GM19240 (cell line): Measurements from ENCODE around the gene ETNK1.

ENCODE experiments used
- DNase-seq: peaks from one replicate; pipeline ENCODE4 v3.0.0; 2011; ENCODE audit warnings: low spot score; ENCODE audit not compliant: insufficient read length

The ETNK1 gene

GRCh38 chr12:22731236-22731635 is 106.3 kb downstream of the ETNK1 start:
- DNase-seq, result no peak

GRCh38 chr12:22733756-22734155 is 108.8 kb downstream of the ETNK1 start:
- DNase-seq, result no peak

- no peak for DNase-seq
Measured at GRCh38 chr12:22738945-22739344, 114.0 kb downstream of the ETNK1 start.
